GM12875 (cell line): ENCODE results near the gene SMIM45.

Experiments used
- H3K4me3 ChIP-seq: one replicate; pipeline ENCODE4 v1.5.1; 2011; ENCODE audit warnings: low read depth, low read length, control low read depth
- CTCF ChIP-seq: IDR thresholded peaks from 2 replicates; pipeline ENCODE4 v1.5.1; 2011; ENCODE audit warnings: low read depth, mild to moderate bottlenecking, control low read depth, inconsistent platforms, low read length, moderate library complexity, borderline replicate concordance; ENCODE audit not compliant: insufficient read depth

Gene SMIM45

DNA sequence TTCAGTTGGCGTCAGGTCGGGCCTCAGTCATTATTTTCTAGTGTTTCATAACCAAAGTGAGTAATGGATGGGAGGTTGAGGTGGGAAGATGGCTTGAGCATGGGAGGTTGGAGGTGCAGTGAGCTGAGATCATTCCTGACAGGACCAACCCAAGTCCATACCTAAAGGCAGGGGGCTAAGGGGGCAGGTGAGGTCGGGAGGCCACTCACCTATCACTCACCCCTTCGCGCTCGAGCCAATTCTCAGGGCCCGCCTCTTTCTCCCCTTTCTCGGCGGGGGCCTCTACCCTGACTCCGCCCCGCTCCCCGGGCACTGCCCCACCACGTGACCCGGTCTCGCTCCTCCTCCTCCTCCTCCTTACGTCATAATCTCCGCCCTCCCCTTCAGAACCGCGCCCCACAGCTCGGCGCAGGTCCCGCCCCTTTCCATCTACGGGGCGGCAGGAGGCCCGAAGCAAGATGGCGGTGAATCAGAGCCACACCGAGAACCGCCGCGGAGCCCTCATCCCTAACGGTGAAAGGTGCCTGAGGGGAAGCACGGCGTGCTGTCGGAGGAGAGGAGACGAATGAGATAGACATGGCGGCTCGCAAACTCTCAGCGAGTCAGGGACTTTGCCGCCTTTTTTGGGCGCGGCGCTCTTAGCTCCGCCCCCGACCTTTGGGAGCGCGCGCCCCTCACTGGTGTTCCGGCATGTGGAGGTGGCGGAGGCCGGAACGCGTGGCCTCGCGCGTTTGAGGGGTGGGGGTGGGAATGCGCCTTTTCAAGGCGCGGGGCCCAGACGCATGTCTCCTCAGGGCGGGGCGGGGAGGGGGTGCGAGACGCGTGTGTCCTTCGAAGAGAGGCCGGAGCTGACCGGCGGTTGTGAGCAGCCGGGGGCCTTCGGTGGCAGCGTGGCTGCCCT lies 46.7 kb downstream of the SMIM45 start, which contains the start of gene WBP2NL:
TSS of gene WBP2NL (plus strand) at position 428 of the 901 bp plus-strand sequence. CDS start at position 459, 31 bp downstream.
- no peak for TF ChIP-seq CTCF
- H3K4me3 ChIP-seq, result peak within 1 kb of the TSS; percentile 68

DNA sequence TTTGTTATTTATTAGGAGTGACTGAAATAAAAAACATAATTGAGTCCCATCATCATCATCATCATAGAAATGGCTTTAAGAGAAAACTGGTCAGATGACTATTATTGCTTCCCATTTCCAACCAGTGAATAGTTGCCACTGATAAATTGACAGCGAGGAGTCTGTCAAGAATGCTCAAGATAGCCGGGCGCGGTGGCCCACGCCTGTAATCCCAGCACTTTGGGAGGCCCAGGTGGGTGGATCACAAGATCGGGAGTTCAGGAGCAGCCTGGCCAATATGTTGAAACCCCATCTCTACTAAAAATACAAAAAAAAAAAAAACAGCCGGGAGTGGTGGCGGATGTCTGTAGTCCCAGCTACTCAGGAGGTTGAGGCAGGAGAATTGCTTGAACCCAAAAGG lies 48.5 kb downstream of the SMIM45 start:
- TF ChIP-seq CTCF, result no peak
- no peak overlapping the region for H3K4me3 ChIP-seq

GRCh38 chr22:42001121-42001520 lies 49.2 kb downstream of the SMIM45 start:
- H3K4me3 ChIP-seq, result no peak overlapping the region
- no peak for TF ChIP-seq CTCF

DNA sequence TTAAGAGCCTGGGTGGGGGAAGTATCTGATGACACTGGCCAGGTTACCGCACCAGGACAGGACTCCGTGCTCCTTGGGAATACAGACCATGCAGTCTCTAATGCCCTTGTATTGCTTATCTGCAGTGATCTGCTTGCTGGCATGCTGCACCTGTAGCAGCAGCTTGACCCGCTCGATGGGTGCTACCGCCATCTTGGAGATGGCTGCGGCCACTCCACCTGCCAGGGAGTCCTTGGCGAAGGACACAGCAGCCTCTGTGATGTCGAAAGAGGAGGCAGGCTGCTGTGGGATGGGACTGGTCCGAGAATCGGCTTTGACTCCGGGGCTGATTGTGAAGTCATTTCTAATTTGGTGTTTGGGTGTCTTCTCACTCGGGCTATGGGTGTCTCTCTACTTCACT lies 49.8 kb downstream of the SMIM45 start:
- no peak overlapping the region for H3K4me3 ChIP-seq
- no peak for TF ChIP-seq CTCF

DNA sequence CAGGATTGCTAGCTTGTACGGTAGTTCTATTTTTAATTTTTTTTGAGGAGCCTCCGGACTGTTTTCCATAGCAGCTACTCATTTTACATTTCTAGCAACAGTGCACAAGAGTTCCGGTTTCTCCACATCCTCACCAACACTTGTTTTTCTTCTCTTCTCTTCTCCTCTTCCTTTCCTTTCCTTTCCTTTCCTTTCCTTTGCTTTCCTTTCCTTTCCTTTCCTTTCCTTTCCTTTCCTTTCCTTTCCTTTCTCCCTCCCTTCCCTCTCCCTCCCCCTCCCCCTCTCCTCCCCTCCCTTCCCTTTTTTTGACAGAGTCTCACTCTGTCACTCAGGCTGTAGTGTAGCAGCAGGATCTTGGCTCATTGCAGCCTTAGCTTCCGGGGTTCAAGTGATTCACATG lies 56.0 kb downstream of the SMIM45 start:
- no peak overlapping the region for H3K4me3 ChIP-seq
- TF ChIP-seq CTCF, result no peak
